Neutrophil (primary cell): Measurements from ENCODE around the gene PTGIR.

ENCODE experiments used
- H3K27ac ChIP-seq: fragments of 200-600 bp; sonication (generic); 2 replicates; pipeline ENCODE4 v1.5.1; 2016; ENCODE audit warnings: mild to moderate bottlenecking, moderate library complexity
- H3K27me3 ChIP-seq: fragments of 200-600 bp; sonication (generic); 2 replicates; pipeline ENCODE4 v1.6.0; 2016; ENCODE audit warnings: mild to moderate bottlenecking
- H3K36me3 ChIP-seq: fragments of 200-600 bp; sonication (generic); 2 replicates; pipeline ENCODE4 v1.5.1; 2017
- H3K4me1 ChIP-seq, 2 experiments: fragments of 200-600 bp in 1 of 2; sonication (generic) in 1 of 2; 1 replicate in 1 of 2; 2 replicates in 1 of 2; pipeline versions ENCODE4 v1.5.1 to v1.6.1; 2013 to 2016; ENCODE audit warnings: low read depth in 1 of 2, low read length in 1 of 2, mild to moderate bottlenecking in 1 of 2, moderate library complexity in 1 of 2; ENCODE audit not compliant: control insufficient read depth in 1 of 2, insufficient read depth in 1 of 2
- H3K4me3 ChIP-seq, 2 experiments: fragments of 200-600 bp in 1 of 2; sonication (generic) in 1 of 2; 1 replicate in 1 of 2; 2 replicates in 1 of 2; pipeline ENCODE4 v1.5.1; 2013 to 2016; ENCODE audit warnings: low read depth in 1 of 2, low read length in 1 of 2, mild to moderate bottlenecking in 1 of 2, moderate library complexity in 1 of 2
- H3K9me3 ChIP-seq: fragments of 200-600 bp; sonication (generic); 2 replicates; pipeline ENCODE4 v1.5.1; 2016
- TF ChIP-seq, protein P1 (sequence below): fragments of 200-600 bp; sonication (generic); IDR thresholded peaks from 2 replicates; pipeline ENCODE4 v1.5.1; 2016; ENCODE audit warnings: antibody characterized with exemption

PTGIR gene

DNA sequence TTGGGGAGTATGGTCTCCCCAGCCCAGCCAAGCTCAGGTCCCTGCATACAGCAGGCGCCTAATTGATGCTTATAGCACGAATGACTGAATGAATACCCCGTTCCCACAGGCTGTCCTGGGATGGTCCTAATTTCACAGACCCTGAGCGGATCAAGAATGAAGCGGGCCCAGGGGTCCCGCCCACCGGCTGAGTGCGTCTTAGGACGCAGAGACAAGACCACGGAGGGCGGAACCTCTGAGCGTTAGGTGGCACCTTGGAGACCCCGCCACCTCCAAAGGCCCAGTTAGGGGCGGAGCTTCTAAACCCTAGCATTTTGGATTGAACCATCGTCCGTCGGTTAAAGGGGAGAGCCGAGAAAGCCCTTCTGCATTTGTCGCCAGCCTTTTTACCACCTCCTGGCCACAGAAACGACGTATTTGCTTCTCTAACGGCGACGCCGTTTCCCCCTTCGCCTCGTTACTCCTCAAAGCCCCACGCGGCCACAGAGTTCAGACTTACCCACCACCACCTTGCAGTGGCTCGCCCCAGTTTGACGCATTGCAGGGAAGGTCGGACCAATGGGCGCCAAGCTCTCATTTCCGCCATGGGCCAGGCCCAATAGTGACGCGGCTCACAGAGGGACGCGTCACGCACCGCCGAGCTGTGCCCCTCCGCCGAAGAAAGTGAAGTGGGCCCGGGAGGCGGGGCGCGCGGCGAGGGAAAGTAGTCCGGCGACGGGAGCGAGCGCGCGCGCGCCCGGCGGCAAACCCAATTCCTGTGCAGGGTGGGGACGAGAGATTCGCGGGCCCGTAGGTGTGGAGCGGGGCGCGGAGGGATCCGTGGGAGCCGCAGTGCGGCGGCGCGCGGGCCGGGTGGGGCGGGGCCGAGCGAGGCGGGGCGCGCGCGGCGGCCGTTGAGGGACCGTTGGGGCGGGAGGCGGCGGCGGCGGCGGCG lies 24.2 kb downstream of the PTGIR start:
- peak overlapping the region; percentile 100 for H3K27ac ChIP-seq
- H3K4me1 ChIP-seq: peaks cover 26 to 29% of the 10 kb centered on the region in 2 experiments
- peaks cover 3% of the 10 kb centered on the region for H3K27me3 ChIP-seq
- TF ChIP-seq, protein P1, sequence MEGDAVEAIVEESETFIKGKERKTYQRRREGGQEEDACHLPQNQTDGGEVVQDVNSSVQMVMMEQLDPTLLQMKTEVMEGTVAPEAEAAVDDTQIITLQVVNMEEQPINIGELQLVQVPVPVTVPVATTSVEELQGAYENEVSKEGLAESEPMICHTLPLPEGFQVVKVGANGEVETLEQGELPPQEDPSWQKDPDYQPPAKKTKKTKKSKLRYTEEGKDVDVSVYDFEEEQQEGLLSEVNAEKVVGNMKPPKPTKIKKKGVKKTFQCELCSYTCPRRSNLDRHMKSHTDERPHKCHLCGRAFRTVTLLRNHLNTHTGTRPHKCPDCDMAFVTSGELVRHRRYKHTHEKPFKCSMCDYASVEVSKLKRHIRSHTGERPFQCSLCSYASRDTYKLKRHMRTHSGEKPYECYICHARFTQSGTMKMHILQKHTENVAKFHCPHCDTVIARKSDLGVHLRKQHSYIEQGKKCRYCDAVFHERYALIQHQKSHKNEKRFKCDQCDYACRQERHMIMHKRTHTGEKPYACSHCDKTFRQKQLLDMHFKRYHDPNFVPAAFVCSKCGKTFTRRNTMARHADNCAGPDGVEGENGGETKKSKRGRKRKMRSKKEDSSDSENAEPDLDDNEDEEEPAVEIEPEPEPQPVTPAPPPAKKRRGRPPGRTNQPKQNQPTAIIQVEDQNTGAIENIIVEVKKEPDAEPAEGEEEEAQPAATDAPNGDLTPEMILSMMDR: peak; percentile 16
- H3K4me3 ChIP-seq: peak overlapping the region; percentile 98 to 100
- H3K9me3 ChIP-seq: no peaks in the 10 kb centered on the region
- H3K36me3 ChIP-seq: peaks cover 9% of the 10 kb centered on the region

DNA sequence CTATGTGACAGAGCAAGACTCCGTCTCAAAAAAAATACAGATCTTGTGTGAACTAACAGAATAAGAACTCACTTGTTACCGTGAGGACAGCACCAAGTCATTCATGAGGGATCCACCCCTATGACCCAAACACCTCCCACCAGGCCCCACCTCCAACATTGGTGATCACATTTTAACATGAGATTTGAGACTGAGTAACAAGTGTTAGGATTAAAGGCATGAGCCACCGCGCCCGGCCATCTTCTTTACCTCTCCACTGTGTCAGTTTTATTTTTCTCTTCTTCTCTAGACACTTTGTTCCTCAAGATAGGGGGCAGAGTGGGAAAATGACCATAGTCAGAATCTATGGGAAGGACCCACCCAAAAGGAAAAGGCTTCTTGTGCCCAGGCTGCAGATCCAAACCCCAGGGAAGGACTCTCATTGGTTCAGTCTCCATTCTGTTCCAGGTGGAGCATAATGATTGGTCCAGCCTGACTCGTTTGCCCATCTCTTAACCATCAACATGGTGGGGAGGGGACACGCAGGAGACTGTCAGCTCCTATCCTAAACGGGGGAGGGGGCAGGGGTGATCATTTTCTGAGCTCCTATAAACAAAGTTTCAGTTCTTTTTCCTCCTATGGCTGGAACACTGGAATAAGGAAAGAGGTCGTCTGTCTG lies 25.0 kb downstream of the PTGIR start:
- Histone ChIP-seq H3K4me1 (peaks cover 26 to 29% of the 10 kb centered on the region in 2 experiments), H3K27ac (peak overlapping the region; percentile 100), H3K9me3 (no peaks in the 10 kb centered on the region), H3K27me3 (peaks cover 3% of the 10 kb centered on the region), H3K4me3 (peak overlapping the region; percentile 98 to 100), H3K36me3 (peaks cover 1% of the 10 kb centered on the region)
- TF ChIP-seq, protein P1: no peak

DNA sequence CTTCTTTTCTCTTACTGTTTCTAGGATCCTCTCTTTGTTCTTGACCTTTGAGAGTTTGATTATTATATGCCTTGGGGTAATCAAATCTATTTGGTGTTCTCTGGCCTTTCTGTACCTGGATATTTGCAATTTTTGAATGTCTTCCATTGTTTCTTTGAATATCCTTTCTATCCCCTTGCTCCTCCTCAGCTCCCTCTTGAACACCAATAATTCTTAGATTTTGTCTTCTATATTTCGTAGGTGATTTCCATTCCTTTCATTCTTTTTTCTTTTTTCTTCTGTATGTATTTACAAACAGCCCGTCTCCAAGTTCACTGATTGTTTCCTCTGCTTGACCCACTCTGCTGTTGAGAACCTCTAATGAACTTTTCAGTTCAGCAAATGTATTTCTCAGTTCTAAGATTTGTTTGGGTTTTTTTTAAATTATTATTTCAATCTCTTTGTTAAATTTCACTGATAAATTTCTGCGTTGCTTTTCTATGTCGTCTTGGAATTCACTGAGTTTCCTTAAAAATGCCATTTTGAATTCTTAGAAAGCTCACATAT lies 26.4 kb downstream of the PTGIR start:
- peaks cover 24 to 26% of the 10 kb centered on the region in 2 experiments for H3K4me1 ChIP-seq
- no peaks in the 10 kb centered on the region for H3K36me3 ChIP-seq
- peaks cover 3% of the 10 kb centered on the region for H3K27me3 ChIP-seq
- TF ChIP-seq, protein P1: no peak
- H3K4me3 ChIP-seq: no peak overlapping the region
- no peaks in the 10 kb centered on the region for H3K9me3 ChIP-seq
- no peak overlapping the region for H3K27ac ChIP-seq

DNA sequence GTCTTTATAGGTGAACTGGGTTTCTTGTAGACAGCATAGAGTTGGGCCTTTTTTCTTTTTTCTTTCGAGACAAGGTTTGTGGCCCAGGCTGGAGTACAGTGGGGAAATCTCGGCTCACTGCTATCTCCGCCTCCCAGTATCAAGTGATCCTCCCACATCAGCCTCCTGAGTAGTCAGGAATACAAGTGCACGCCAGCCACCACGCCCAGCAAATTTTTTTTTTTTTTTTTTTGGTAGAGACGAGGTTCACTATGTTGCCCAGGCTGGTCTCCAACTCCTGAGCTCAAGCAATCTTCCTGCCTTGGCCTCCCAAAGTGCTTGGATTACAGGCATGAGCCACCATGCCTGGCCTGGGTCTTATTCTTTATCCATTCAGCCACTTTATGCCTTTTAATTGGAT lies 28.9 kb downstream of the PTGIR start:
- H3K27ac ChIP-seq: no peak overlapping the region
- H3K27me3 ChIP-seq: peaks cover 3% of the 10 kb centered on the region
- H3K4me3 ChIP-seq: no peak overlapping the region
- no peaks in the 10 kb centered on the region for H3K36me3 ChIP-seq
- TF ChIP-seq, protein P1: no peak
- no peaks in the 10 kb centered on the region for H3K9me3 ChIP-seq
- peaks cover 6 to 7% of the 10 kb centered on the region in 2 experiments for H3K4me1 ChIP-seq

DNA sequence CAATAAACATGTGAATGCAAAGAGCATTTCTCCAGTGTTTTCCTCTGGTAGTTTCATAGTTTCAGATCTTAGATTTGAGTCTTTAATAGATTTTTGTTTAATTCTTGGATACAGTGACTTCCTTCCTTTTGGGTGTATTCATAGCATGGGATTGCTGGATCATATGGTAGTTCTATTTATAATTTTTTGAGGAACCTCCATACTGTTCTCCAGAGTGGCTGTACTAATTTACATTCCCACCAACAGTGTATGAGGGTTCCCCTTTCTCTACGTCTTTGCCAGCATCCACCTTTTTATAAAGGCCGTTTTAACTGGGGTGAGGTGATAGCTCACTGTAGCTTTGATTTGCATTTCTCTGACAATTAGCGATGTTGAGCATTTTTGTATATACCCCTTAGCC lies 33.0 kb downstream of the PTGIR start:
- H3K27me3 ChIP-seq: no peaks in the 10 kb centered on the region
- H3K36me3 ChIP-seq: no peaks in the 10 kb centered on the region
- no peaks in the 10 kb centered on the region for H3K4me1 ChIP-seq
- H3K4me3 ChIP-seq: no peak overlapping the region
- H3K9me3 ChIP-seq: no peaks in the 10 kb centered on the region
- no peak overlapping the region for H3K27ac ChIP-seq
- TF ChIP-seq, protein P1: no peak
